HG03060 (cell line): ENCODE results near the gene MKRN2.
"Not testable (repeated sequence)": the region's sequence is repeated elsewhere in the genome, so short reads cannot be mapped to it uniquely, and the experiment has no call there.

ENCODE experiments used
- ATAC-seq: cut with Tn5 transposase; IDR thresholded peaks from one replicate; pipeline ENCODE4 v1.9.1; 2021; ENCODE audit warnings: low read depth, moderate number of reproducible peaks; ENCODE audit not compliant: unreplicated experiment

The MKRN2 gene, protein sequence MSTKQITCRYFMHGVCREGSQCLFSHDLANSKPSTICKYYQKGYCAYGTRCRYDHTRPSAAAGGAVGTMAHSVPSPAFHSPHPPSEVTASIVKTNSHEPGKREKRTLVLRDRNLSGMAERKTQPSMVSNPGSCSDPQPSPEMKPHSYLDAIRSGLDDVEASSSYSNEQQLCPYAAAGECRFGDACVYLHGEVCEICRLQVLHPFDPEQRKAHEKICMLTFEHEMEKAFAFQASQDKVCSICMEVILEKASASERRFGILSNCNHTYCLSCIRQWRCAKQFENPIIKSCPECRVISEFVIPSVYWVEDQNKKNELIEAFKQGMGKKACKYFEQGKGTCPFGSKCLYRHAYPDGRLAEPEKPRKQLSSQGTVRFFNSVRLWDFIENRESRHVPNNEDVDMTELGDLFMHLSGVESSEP

DNA sequence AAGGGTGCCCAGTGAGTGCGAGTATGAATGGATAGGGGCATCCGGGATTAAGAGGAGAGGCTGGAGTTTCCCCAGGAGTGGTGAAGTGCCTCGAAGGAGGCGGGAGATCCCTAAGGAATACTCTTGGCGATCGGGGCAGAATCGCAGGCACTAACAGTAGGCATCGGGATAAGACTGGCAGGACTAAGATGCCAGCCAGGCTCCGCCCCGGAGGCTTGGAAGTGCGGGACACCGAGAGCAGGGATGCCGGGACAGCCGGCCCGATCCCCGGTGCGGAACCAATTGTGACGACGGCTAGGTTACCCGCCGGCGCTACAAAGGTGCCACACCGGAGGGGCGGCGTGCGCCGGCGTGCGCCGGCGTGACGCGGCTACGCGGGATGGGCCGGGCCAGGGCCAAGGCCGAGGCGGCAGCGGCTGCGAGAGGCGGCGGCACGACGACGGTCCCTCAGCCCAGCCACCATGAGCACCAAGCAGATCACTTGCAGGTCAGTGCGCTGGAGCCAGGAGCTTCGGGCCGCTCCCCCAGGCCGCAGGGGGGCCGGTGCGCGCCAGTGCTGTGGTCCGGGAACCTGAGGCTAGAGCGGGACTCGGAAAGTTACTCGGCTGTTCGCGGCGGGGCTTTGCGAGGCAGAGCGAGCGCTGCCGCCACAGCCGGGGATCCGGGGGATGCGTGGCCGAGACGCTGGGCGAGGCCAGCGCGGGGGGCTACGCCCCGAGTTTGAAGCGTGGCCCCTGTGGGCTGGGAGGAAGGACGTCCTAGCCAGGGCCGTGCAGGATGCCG lies at the start of gene MKRN2:
Gene MKRN2 (plus strand): TSS at position 398 of the 783 bp plus-strand sequence. CDS start 64 bp downstream, at position 462.
- ATAC-seq = peak; percentile 56

GRCh38 chr3:12507591-12508281 lies 49.2 kb upstream of the MKRN2 start:
- ATAC-seq = no peak

DNA sequence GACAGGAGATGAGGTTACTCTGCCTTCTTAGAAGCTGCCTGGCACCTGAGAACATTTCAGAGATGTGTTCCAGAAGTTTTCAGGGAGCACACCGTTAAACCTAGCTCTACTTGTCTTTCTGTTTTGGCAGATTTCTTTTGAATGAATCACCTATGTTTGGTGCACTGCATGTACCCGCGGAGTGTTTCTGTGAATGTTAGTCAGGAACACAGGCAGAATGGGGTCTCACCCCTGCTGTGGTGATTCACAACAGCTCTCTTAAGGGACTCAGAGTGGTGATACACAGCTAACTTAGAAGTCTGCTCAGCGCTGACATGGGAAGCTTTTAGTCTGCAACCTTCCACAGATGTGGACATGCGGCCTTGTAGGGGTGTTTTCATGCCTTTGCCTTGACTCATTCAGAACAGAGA lies 48.6 kb upstream of the MKRN2 start:
- ATAC-seq = no peak

- no peak for ATAC-seq
These were observed 47.4 kb upstream of the MKRN2 start for GRCh38 chr3:12509466-12509865.

- ATAC-seq = no peak
These were observed 44.3 kb upstream of the MKRN2 start for GRCh38 chr3:12512534-12513118.

- no peak for ATAC-seq
These were observed 43.0 kb upstream of the MKRN2 start for GRCh38 chr3:12513694-12514446.

- no peak for ATAC-seq
These were observed 41.3 kb upstream of the MKRN2 start for GRCh38 chr3:12515631-12516030.

GRCh38 chr3:12516873-12517272 lies 40.0 kb upstream of the MKRN2 start:
- no peak for ATAC-seq

DNA sequence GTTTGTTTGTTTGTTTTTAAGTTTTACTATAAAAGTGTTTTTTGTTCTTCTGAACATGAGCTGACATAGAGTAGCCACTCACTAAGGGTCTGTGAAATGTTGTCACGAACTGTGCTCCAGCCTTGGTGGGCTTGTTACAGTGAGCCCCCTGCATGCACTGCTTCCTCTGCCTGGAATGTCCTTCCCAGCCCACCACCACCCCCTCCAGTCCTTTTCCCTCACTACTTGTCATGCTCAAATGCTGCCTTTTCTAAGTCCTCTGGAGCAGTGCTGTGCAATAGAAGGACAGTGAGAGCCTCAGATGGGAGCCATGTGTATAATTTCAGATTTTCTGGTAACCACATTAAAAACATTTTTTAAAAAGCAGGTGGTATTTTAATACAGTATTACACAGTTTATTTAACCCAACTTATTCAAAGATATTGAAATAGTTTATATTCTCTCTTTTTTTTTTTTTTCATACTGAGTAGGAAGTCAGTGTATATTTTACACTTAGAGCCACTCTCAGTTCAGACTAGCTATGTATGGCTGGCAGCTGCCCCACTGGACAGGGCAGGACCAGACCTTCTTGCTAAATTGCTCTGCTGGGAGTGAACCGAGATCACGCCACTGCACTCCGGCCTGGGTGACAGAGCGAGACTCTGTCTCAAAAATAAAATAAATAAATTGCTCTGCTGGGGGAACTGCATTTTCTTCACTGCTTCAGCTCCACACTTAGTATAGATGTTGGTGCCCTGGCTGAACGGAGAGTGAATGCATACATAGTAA lies 38.4 kb upstream of the MKRN2 start:
- ATAC-seq = no peak

DNA sequence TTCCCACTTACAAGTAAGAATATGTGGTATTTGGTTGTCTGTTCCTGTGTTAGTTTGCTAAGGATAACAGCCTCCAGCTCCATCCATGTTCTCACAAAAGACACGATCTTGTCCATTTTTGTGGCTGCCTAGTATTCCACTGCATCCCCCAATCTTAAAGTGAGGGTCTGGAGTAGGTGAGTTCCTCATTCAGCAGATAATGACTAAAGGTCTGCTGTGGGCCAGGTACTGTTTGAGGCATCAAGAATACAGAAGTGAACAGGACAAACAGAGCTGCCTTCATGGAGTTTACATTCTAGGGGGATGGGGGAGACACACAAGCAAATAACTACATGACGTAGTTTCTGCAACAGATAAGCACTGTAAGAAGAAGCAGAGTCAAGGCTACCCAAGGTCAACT lies 35.9 kb upstream of the MKRN2 start:
- no peak for ATAC-seq

- ATAC-seq = no peak
These were observed 34.2 kb upstream of the MKRN2 start for GRCh38 chr3:12522721-12523120.

DNA sequence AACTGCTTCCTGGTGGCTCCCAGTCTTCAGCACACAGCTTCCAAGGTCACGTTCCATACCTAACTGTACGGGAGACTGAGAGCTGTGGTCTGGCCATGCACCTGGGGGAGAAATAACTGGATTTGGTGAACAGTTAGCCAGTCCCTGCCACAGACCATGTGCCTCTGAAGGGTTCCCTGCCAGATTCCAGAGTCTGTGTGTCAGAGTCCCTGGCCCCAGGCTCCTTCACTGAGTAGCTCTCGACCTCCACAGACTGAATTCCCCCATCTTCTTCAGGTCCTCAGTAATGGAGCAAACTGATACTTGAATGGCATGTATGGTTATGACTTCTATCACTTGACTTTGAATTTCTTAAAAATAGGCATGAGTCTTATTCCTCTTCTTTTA lies 29.1 kb upstream of the MKRN2 start:
- no peak for ATAC-seq

DNA sequence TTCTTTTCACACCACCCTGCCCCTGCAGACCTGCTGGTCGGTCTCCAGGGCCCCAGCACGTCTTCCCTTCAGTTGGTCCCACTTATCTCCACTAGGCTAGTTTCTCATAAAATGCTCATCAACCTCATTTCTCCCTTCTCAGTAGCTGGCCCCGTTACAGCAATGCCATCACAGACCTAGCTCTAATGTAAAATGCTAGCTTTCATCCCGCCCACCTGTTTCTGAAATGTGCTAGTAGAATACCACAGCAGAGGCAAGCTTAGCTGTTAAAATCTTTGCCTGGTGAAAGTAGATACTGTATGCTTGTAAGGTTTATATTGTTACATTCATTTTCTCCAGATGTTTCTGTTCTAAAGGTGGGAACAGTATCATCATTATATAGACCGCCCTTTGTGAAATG lies 24.7 kb upstream of the MKRN2 start:
- no peak for ATAC-seq

GRCh38 chr3:12536423-12536822 lies 20.5 kb upstream of the MKRN2 start:
- ATAC-seq = no peak

DNA sequence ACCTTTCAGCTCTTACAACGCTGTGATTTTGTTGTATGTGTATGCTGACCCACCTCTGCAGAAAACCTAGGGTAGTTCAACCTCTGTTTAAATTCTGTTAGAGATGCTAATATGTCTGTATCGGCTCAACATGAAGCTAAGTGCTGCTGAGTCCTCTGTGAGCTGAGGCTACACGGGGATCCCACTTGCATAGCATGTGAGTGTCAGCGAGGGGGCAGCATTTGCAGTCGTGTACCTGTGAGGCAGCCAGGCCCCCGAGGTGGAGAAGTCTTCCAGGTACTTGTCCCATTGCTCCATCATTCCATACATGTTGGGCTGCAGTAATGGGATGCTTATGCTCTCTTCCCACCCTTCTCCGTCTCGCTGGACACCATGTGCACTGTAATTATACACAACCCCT lies 15.3 kb upstream of the MKRN2 start:
- ATAC-seq = no peak

DNA sequence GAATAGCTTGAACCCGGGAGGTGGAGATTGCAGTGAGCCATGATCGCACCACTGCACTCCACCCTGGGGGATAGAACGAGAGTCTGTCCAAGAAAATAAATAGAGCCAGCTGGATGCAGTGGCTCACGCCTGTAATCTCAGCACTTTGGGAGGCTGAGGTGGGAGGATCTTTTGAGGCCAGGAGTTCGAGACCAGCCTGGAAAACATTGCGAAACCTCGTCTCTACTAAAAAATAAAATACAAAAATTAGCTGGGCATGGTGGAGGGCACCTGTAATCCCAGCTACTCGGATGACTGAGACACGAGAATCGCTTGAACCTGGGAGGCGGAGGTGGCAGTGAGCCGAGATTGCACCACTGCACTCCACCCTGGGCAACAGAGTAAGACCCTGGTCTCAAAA lies 13.4 kb upstream of the MKRN2 start:
- not testable (repeated sequence) for ATAC-seq

GRCh38 chr3:12544652-12545472 lies 12.0 kb upstream of the MKRN2 start:
- ATAC-seq = no peak

- no peak for ATAC-seq
These were observed 11.5 kb upstream of the MKRN2 start, which contains the start of gene MKRN2OS for GRCh38 chr3:12545473-12545791. Gene MKRN2OS, minus strand, starts transcription at chr3:12545499. Its CDS starts 35 bp downstream, at chr3:12545464.
